Hippocampal formation (tissue), 2 donors: ENCODE data around the gene KCTD1.

Source experiments
- DNase-seq, 2 donors: peaks; one replicate each; lab custom pipeline; 2025; lab: John Stamatoyannopoulos, UW

The KCTD1 gene

GRCh38 chr18:26524002-26524401, 24.4 kb downstream of the KCTD1 start:
- no peak for DNase-seq

- DNase-seq, result no peak
These were observed 26.7 kb downstream of the KCTD1 start for GRCh38 chr18:26521617-26522016.

GRCh38 chr18:26520974-26521373, 27.4 kb downstream of the KCTD1 start:
- DNase-seq, result no peak

- no peak for DNase-seq
These were observed 29.2 kb downstream of the KCTD1 start for GRCh38 chr18:26519114-26519513.

- DNase-seq, result no peak
These were observed 31.4 kb downstream of the KCTD1 start for GRCh38 chr18:26516964-26517363.

- DNase-seq, result no peak
These were observed 32.5 kb downstream of the KCTD1 start for GRCh38 chr18:26515643-26516487.

- no peak for DNase-seq
These were observed 36.8 kb downstream of the KCTD1 start for GRCh38 chr18:26511339-26512071.

- no peak for DNase-seq
These were observed 38.0 kb downstream of the KCTD1 start for GRCh38 chr18:26510337-26510736.

GRCh38 chr18:26506012-26506411, 42.3 kb downstream of the KCTD1 start:
- DNase-seq, result no peak

- no peak for DNase-seq
These were observed 43.5 kb downstream of the KCTD1 start for GRCh38 chr18:26504831-26505230.

- no peak for DNase-seq
These were observed 45.0 kb downstream of the KCTD1 start for GRCh38 chr18:26503382-26503781.

GRCh38 chr18:26502823-26503222, 45.5 kb downstream of the KCTD1 start:
- no peak for DNase-seq

- DNase-seq, result no peak
These were observed 50.5 kb downstream of the KCTD1 start for GRCh38 chr18:26497866-26498265.

GRCh38 chr18:26496528-26496927, 51.8 kb downstream of the KCTD1 start:
- no peak for DNase-seq

GRCh38 chr18:26495287-26495686, 53.1 kb downstream of the KCTD1 start:
- no peak for DNase-seq

- no peak for DNase-seq
These were observed 55.3 kb downstream of the KCTD1 start for GRCh38 chr18:26493021-26493420.

GRCh38 chr18:26491194-26491816, 57.0 kb downstream of the KCTD1 start:
- no peak for DNase-seq

GRCh38 chr18:26489881-26490280, 58.5 kb downstream of the KCTD1 start:
- DNase-seq, result no peak

- no peak for DNase-seq
These were observed 59.2 kb downstream of the KCTD1 start for GRCh38 chr18:26489191-26489590.

GRCh38 chr18:26488417-26489009, 59.8 kb downstream of the KCTD1 start:
- no peak for DNase-seq

- no peak for DNase-seq
These were observed 60.9 kb downstream of the KCTD1 start for GRCh38 chr18:26487437-26487836.

GRCh38 chr18:26483633-26484032, 64.7 kb downstream of the KCTD1 start:
- DNase-seq, result no peak
